SU-DHL-6 (cell line): Measurements from ENCODE around the gene PLCXD3.

Experiments used
- H2AFZ ChIP-seq: fragments of 200-600 bp; sonication (generic); 2 replicates; pipeline ENCODE4 v1.6.1; 2014; ENCODE audit warnings: low read depth, mild to moderate bottlenecking, moderate library complexity, mixed read lengths, antibody characterized with exemption, low read length; ENCODE audit not compliant: severe bottlenecking
- H3F3A ChIP-seq: fragments of 200-600 bp; shearing (Covaris generic); 2 replicates; pipeline ENCODE4 v1.6.0; 2016; ENCODE audit warnings: antibody characterized with exemption, mild to moderate bottlenecking; ENCODE audit not compliant: insufficient read depth
- H3K27ac ChIP-seq: fragments of 200-600 bp; sonication (generic); 2 replicates; pipeline ENCODE4 v1.5.1; 2016; ENCODE audit warnings: low read depth, mild to moderate bottlenecking, low read length, moderate library complexity, mixed read lengths
- H3K27me3 ChIP-seq: fragments of 200-600 bp; sonication (generic), shearing (Covaris generic); 2 replicates; pipeline ENCODE4 v1.6.0; 2014; ENCODE audit warnings: mild to moderate bottlenecking, low read length
- H3K36me3 ChIP-seq: fragments of 200-600 bp; sonication (generic); 2 replicates; pipeline ENCODE4 v1.6.1; 2014; ENCODE audit warnings: mild to moderate bottlenecking, low read length, mixed read lengths
- H3K4me2 ChIP-seq: fragments of 300-600, 200-600 bp; shearing (Covaris generic), sonication (generic); 2 replicates; pipeline ENCODE4 v1.6.0; 2014; ENCODE audit warnings: low read length, low read depth, mild to moderate bottlenecking; ENCODE audit not compliant: poor library complexity, severe bottlenecking
- H3K4me3 ChIP-seq: fragments of 200-600 bp; sonication (generic); 2 replicates; pipeline ENCODE4 v1.5.1; 2014; ENCODE audit warnings: antibody characterized with exemption, low read length, mild to moderate bottlenecking, mixed read lengths; ENCODE audit not compliant: insufficient read depth, poor library complexity, severe bottlenecking
- H3K79me2 ChIP-seq: fragments of 200-600 bp; sonication (generic); 2 replicates; pipeline ENCODE4 v1.6.1; 2014; ENCODE audit warnings: mild to moderate bottlenecking, low read length, moderate library complexity; ENCODE audit not compliant: insufficient read depth
- H3K9ac ChIP-seq: fragments of 200-600 bp; sonication (generic); 2 replicates; pipeline ENCODE4 v1.7.0; 2014; ENCODE audit warnings: mild to moderate bottlenecking, low read length
- H3K9me2 ChIP-seq: fragments of 200-600 bp; sonication (generic); replicated peaks from 2 replicates; pipeline ENCODE4 v1.6.1; 2014; ENCODE audit warnings: low read length; ENCODE audit not compliant: insufficient read depth
- H3K9me3 ChIP-seq: fragments of 200-600 bp; sonication (generic); 2 replicates; pipeline ENCODE4 v1.6.1; 2014; ENCODE audit warnings: low read length, mixed read lengths; ENCODE audit not compliant: insufficient read depth
- H4K20me1 ChIP-seq: fragments of 200-600 bp; sonication (generic); 2 replicates; pipeline ENCODE4 v1.6.1; 2014; ENCODE audit warnings: low read depth, mild to moderate bottlenecking, antibody characterized with exemption, low read length, moderate library complexity, mixed read lengths
- CTCF ChIP-seq: fragments of 200-600 bp; sonication (generic); IDR thresholded peaks from one replicate; pipeline ENCODE4 v1.5.1; 2017; ENCODE audit warnings: antibody characterized with exemption, mild to moderate bottlenecking, low read length, moderate library complexity; ENCODE audit not compliant: insufficient read depth, poor library complexity, severe bottlenecking
- EZH2phosphoT487 ChIP-seq: fragments of 200-600 bp; sonication (generic), shearing (Covaris generic); conservative IDR thresholded peaks from 2 replicates; pipeline ENCODE4 v1.6.1; 2018; ENCODE audit warnings: mild to moderate bottlenecking, antibody characterized with exemption, low read length, moderate library complexity, mixed read lengths

Gene PLCXD3

DNA sequence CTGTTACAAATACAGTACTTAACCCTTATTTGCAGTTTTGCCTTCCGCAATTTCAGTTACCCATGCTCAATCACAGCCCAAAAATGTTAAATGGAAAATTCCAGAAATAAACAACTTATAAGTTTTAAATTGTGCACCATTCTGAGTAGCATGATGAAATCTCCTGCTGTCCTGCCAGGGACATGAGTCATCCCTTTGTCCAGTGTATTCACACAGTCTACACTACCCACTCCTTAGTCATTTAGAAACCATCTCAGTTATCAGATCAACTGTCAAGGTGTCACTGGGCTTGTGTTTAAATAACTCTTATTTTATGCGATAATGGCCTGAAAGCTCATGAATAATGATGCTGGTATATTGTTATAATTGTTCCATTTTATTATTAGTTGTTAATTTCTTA is 95.8 kb downstream of the PLCXD3 start:
- Histone ChIP-seq H3K4me2 (no peak overlapping the region), H3K36me3 (no peaks in the 10 kb centered on the region), H3K9me2 (no peaks in the 10 kb centered on the region), H3K4me3 (no peak overlapping the region), H4K20me1 (no peaks in the 10 kb centered on the region), H3F3A (no peaks in the 10 kb centered on the region), H3K9me3 (no peaks in the 10 kb centered on the region), H3K27me3 (no peaks in the 10 kb centered on the region), H3K27ac (no peak overlapping the region), H3K79me2 (no peaks in the 10 kb centered on the region), H2AFZ (no peak overlapping the region), H3K9ac (no peak overlapping the region)
- TF ChIP-seq CTCF (no peak), EZH2phosphoT487 (no peak)

- H3K4me3 ChIP-seq = no peak overlapping the region
- no peak overlapping the region for H3K27ac ChIP-seq
- H3K9ac ChIP-seq = no peak overlapping the region
- H3K27me3 ChIP-seq = no peaks in the 10 kb centered on the region
- no peaks in the 10 kb centered on the region for H3F3A ChIP-seq
- H3K9me2 ChIP-seq = no peaks in the 10 kb centered on the region
- no peaks in the 10 kb centered on the region for H3K79me2 ChIP-seq
- no peak for TF ChIP-seq CTCF
- TF ChIP-seq EZH2phosphoT487 = no peak
- no peaks in the 10 kb centered on the region for H3K9me3 ChIP-seq
- no peak overlapping the region for H2AFZ ChIP-seq
- H3K4me2 ChIP-seq = no peak overlapping the region
- no peaks in the 10 kb centered on the region for H4K20me1 ChIP-seq
- H3K36me3 ChIP-seq = no peaks in the 10 kb centered on the region
Measured at GRCh38 chr5:41413074-41413473, 97.3 kb downstream of the PLCXD3 start.

- H3K36me3 ChIP-seq = no peaks in the 10 kb centered on the region
- H3K4me2 ChIP-seq = no peak overlapping the region
- H3F3A ChIP-seq = no peaks in the 10 kb centered on the region
- H3K9ac ChIP-seq = no peak overlapping the region
- no peaks in the 10 kb centered on the region for H3K9me2 ChIP-seq
- H3K27ac ChIP-seq = no peak overlapping the region
- no peak overlapping the region for H2AFZ ChIP-seq
- no peaks in the 10 kb centered on the region for H3K79me2 ChIP-seq
- no peaks in the 10 kb centered on the region for H3K9me3 ChIP-seq
- no peaks in the 10 kb centered on the region for H4K20me1 ChIP-seq
- TF ChIP-seq CTCF (no peak), EZH2phosphoT487 (no peak)
- no peak overlapping the region for H3K4me3 ChIP-seq
- no peaks in the 10 kb centered on the region for H3K27me3 ChIP-seq
Measured at GRCh38 chr5:41412496-41412895, 97.9 kb downstream of the PLCXD3 start.

- Histone ChIP-seq H3K9me3 (no peaks in the 10 kb centered on the region), H2AFZ (no peak overlapping the region), H3K27ac (no peak overlapping the region), H3F3A (no peaks in the 10 kb centered on the region), H3K36me3 (no peaks in the 10 kb centered on the region), H3K27me3 (no peaks in the 10 kb centered on the region), H4K20me1 (no peaks in the 10 kb centered on the region), H3K4me3 (no peak overlapping the region), H3K9me2 (no peaks in the 10 kb centered on the region), H3K9ac (no peak overlapping the region), H3K79me2 (no peaks in the 10 kb centered on the region), H3K4me2 (no peak overlapping the region)
- no peak for TF ChIP-seq EZH2phosphoT487
- no peak for TF ChIP-seq CTCF
Measured at GRCh38 chr5:41410737-41411136, 99.7 kb downstream of the PLCXD3 start.
